Testis (tissue), 2 donors: Measurements from ENCODE around the gene DGCR6L.
"Not testable (repeated sequence)": the region's sequence is repeated elsewhere in the genome, so short reads cannot be mapped to it uniquely, and the experiment has no call there.

Source experiments
- CTCF ChIP-seq, 3 experiments: fragments of 450-650 bp in 2 of 3; fragments of 200-600 bp in 1 of 3; sonication (generic) in 1 of 3; IDR thresholded peaks; one replicate each; pipeline ENCODE4 v1.5.1; 2016 to 2019; ENCODE audit warnings: antibody characterized with exemption in 3 of 3, mild to moderate bottlenecking in 2 of 3, moderate library complexity in 1 of 3
- POLR2A ChIP-seq: fragments of 450-650 bp; IDR thresholded peaks from one replicate; pipeline ENCODE4 v1.6.1; 2017; ENCODE audit warnings: antibody characterized with exemption, mild to moderate bottlenecking, moderate library complexity

GRCh38 chr22:20280163-20280562, 39.7 kb downstream of the DGCR6L start:
- TF ChIP-seq POLR2A; CTCF (IDR thresholded peaks at IDR 0.05): not testable (repeated sequence)
